HepG2 (cell line): Measurements from ENCODE around the gene BHLHE23. TPM values are rescaled to one million over a fixed set of nuclear protein-coding genes. Genes with fewer than 3 reads are reported as not detected.

Experiments used
- ATAC-seq: fragments of 200-7000 bp; cut with Tn5 transposase; 3 replicates; pipeline ENCODE4 v1.9.1; 2020; ENCODE audit warnings: mild to moderate bottlenecking, moderate library complexity
- BruUV-seq: library from RNA; stranded (reverse); fragments of 400-500 nt; replicated peaks from 2 replicates; lab custom pipeline; 2021; lab: Mats Ljungman, UMichigan
- CTCF ChIA-PET: fragments of 300-600 bp; formaldehyde crosslinking; extraction: SDS; loops from one replicate; lab custom pipeline; 2021; ENCODE audit warnings: low total read pairs, inconsistent platforms, low intra/inter-chr PET ratio; lab: Yijun Ruan, JAX
- POLR2A ChIA-PET: fragments of 350-600 bp; sonication (Branson Sonifier 250); formaldehyde crosslinking; loops from one replicate; lab custom pipeline; 2020; ENCODE audit warnings: antibody characterized with exemption, inconsistent platforms; lab: Yijun Ruan, JAX
- DNase-seq: peaks from one replicate; pipeline ENCODE4 v3.0.0-alpha.2; 2015; ENCODE audit warnings: low spot score
- FAIRE-seq: peaks from 3 replicates; lab custom pipeline; 2011; peaks lifted over from hg19 to GRCh38; lab: Jason Lieb, UNC
- H2AFZ ChIP-seq: one replicate; pipeline ENCODE4 v1.6.1; 2011; ENCODE audit warnings: low read length, inconsistent platforms
- H3K27ac ChIP-seq: fragments of 300-600 bp; 3 replicates; pipeline ENCODE4 v1.8.0; 2011; ENCODE audit warnings: mixed run types, mild to moderate bottlenecking, mixed read lengths, low read length, inconsistent platforms; ENCODE audit not compliant: insufficient read depth; ENCODE audit errors: extremely low read length
- H3K27me3 ChIP-seq, 2 experiments: fragments of 200-600 bp in 1 of 2; 2 replicates in 1 of 2; 3 replicates in 1 of 2; pipeline versions ENCODE4 v1.6.0 to v1.8.0; 2011; ENCODE audit warnings: low read length in 2 of 2, mild to moderate bottlenecking in 2 of 2, moderate library complexity in 2 of 2, inconsistent platforms in 1 of 2; ENCODE audit not compliant: insufficient read depth in 2 of 2, control insufficient read depth in 1 of 2
- H3K36me3 ChIP-seq, 2 experiments: fragments of 200-600 bp in 1 of 2; replicated peaks in 1 of 2; 2 replicates in 1 of 2; 3 replicates in 1 of 2; pipeline versions ENCODE4 v1.5.1 to v1.8.0; 2011; ENCODE audit warnings: low read length in 2 of 2, inconsistent platforms in 1 of 2; ENCODE audit not compliant: insufficient read depth in 2 of 2, control insufficient read depth in 1 of 2
- H3K4me1 ChIP-seq: 2 replicates; pipeline ENCODE4 v1.5.1; 2012; ENCODE audit warnings: low read length, inconsistent platforms; ENCODE audit not compliant: insufficient read depth
- H3K4me2 ChIP-seq: 2 replicates; pipeline ENCODE4 v1.6.0; 2011; ENCODE audit warnings: low read depth, low read length, inconsistent platforms
- H3K4me3 ChIP-seq, 3 experiments: fragments of 200-600 bp in 1 of 3; sonication (generic), shearing (Covaris generic) in 1 of 3; replicated peaks in 1 of 3; 2 replicates each; pipeline ENCODE4 v1.5.1; 2011 to 2016; ENCODE audit warnings: low read length in 3 of 3, inconsistent platforms in 2 of 3, low read depth in 2 of 3, mild to moderate bottlenecking in 2 of 3, control low read depth in 1 of 3, mixed read lengths in 1 of 3; ENCODE audit not compliant: insufficient read depth in 1 of 3
- H3K79me2 ChIP-seq: one replicate; pipeline ENCODE4 v1.6.1; 2011; ENCODE audit warnings: low read length, inconsistent platforms; ENCODE audit not compliant: insufficient read depth
- H3K9ac ChIP-seq: 2 replicates; pipeline ENCODE4 v1.6.0; 2011; ENCODE audit warnings: mild to moderate bottlenecking, low read depth, low read length, inconsistent platforms; ENCODE audit not compliant: insufficient read depth
- H3K9me3 ChIP-seq: 2 replicates; pipeline ENCODE4 v1.5.1; 2012; ENCODE audit warnings: mild to moderate bottlenecking, low read length
- H4K20me1 ChIP-seq: 2 replicates; pipeline ENCODE4 v1.6.0; 2011; ENCODE audit warnings: inconsistent platforms, mild to moderate bottlenecking, low read length, moderate library complexity; ENCODE audit not compliant: insufficient read depth
- EZH2 ChIP-seq: conservative IDR thresholded peaks from 2 replicates; pipeline ENCODE4 v1.6.1; 2012; ENCODE audit warnings: mild to moderate bottlenecking, low read depth, low read length, moderate library complexity
- NFKBIZ ChIP-seq: IDR thresholded peaks from 2 replicates; pipeline ENCODE4 v1.6.1; 2018; ENCODE audit warnings: missing genetic modification reagents, missing compliant biosample characterization
- PTBP1 ChIP-seq: fragments of 200-400 bp; formaldehyde crosslinking; IDR thresholded peaks from 2 replicates; pipeline ENCODE4 v1.6.1; 2018; ENCODE audit warnings: low read length, low read depth; ENCODE audit not compliant: poor library complexity, severe bottlenecking
- SUZ12 ChIP-seq: fragments of 150-350 bp; IDR thresholded peaks from 2 replicates; pipeline ENCODE4 v1.6.1; 2014; ENCODE audit warnings: low read depth, low read length
- TOE1 ChIP-seq: sonication (generic); formaldehyde crosslinking; IDR thresholded peaks from 2 replicates; pipeline ENCODE4 v1.4.0; 2020; ENCODE audit warnings: mild to moderate bottlenecking, missing genetic modification reagents
- ZNF879 ChIP-seq: sonication (generic); formaldehyde crosslinking; IDR thresholded peaks from 2 replicates; pipeline ENCODE4 v1.8.1; 2023; ENCODE audit warnings: missing genetic modification reagents
- ZSCAN31 ChIP-seq: sonication (generic); formaldehyde crosslinking; IDR thresholded peaks from 2 replicates; pipeline ENCODE4 v1.5.0; 2020; ENCODE audit warnings: low read depth, mild to moderate bottlenecking, missing genetic modification reagents
- WGBS: methylation state at CpG from one replicate; pipeline ENCODE4 v1.1.6; 2017; ENCODE audit warnings: low lambda C conversion rate; 5-methylcytosine and 5-hydroxymethylcytosine counted together
- in situ Hi-C: cut with HindIII; loops from 2 replicates; pipeline ENCODE4 v1.10.0; 2017; ENCODE audit warnings: low pct_unique_long_range_greater_than_20kb; ENCODE audit not compliant: extremely low pct_ligation_motif_present
- intact Hi-C: fragments of 100-400 bp; cut with micrococcal nuclease; formaldehyde crosslinking; loops from one replicate; pipeline ENCODE4 v1.10.0; 2022; ENCODE audit not compliant: unreplicated experiment
- polyA plus RNA-seq, 8 experiments: library from polyadenylated mRNA; depleted of rRNA in 3 of 8; stranded (reverse) in 7 of 8; unstranded in 1 of 8; fragments of >200 nt; fragmentation: Illumina TruSeq in 4 of 8; extraction: Trizol in 4 of 8; gene quantifications; 2 replicates each; pipeline versions ENCODE4 v1.2.1 to v1.2.3, GENCODE V29; 2011 to 2016; ENCODE audit warnings: low read depth in 4 of 8, missing spikeins in 1 of 8, mixed read lengths in 1 of 8; ENCODE audit not compliant: insufficient read depth in 1 of 8
- total RNA-seq, 5 experiments: library from RNA; depleted of rRNA; stranded (reverse); fragments of >200 nt; fragmentation: Illumina TruSeq; extraction: Trizol; gene quantifications; 2 replicates each; pipeline ENCODE4 v1.2.3, GENCODE V29; 2016; ENCODE audit warnings: low read depth in 1 of 5
- TF ChIP-seq, protein P1 (sequence below): sonication (generic); formaldehyde crosslinking; IDR thresholded peaks from 2 replicates; pipeline ENCODE4 v1.8.1; 2023; ENCODE audit warnings: mild to moderate bottlenecking, missing genetic modification reagents

Gene BHLHE23
- total and polyA plus RNA-seq, 2 of the 13 experiments (the other 11 are each of a cell fraction or from before 2014, with no cell fraction given), result not detected

GRCh38 chr20:63027922-63028389 lies 21.2 kb upstream of the BHLHE23 start:
- no peaks in the 10 kb centered on the region for H3K36me3 ChIP-seq
- no peak overlapping the region for H2AFZ ChIP-seq
- H3K79me2 ChIP-seq, result no peaks in the 10 kb centered on the region
- TF ChIP-seq ZSCAN31 (CRISPR knock-in tag) (no peak), NFKBIZ (CRISPR knock-in tag) (no peak), PTBP1 (no peak), TOE1 (no peak), ZNF879 (CRISPR knock-in tag) (no peak)
- CTCF ChIA-PET, result no interaction called here
- no TSS peak for BruUV-seq
- peaks cover 66 to 92% of the 10 kb centered on the region in 2 experiments for H3K27me3 ChIP-seq
- H3K4me2 ChIP-seq, result no peak overlapping the region
- 26% methylated on average over 20 of the region's 23 CpGs for WGBS
- no peak overlapping the region for H3K4me3 ChIP-seq
- DNase-seq, result no peak
- POLR2A ChIA-PET, result no interaction called here
- in situ Hi-C loops (no loop called here), intact Hi-C loops (no loop called here)
- no peak overlapping the region for H3K27ac ChIP-seq
- FAIRE-seq, result no peak
- H4K20me1 ChIP-seq, result no peaks in the 10 kb centered on the region; the same call in 1 of the 2 replicates
- no peak for ATAC-seq
- H3K4me1 ChIP-seq, result no peaks in the 10 kb centered on the region
- H3K9ac ChIP-seq, result no peak overlapping the region
- H3K9me3 ChIP-seq, result no peaks in the 10 kb centered on the region

DNA sequence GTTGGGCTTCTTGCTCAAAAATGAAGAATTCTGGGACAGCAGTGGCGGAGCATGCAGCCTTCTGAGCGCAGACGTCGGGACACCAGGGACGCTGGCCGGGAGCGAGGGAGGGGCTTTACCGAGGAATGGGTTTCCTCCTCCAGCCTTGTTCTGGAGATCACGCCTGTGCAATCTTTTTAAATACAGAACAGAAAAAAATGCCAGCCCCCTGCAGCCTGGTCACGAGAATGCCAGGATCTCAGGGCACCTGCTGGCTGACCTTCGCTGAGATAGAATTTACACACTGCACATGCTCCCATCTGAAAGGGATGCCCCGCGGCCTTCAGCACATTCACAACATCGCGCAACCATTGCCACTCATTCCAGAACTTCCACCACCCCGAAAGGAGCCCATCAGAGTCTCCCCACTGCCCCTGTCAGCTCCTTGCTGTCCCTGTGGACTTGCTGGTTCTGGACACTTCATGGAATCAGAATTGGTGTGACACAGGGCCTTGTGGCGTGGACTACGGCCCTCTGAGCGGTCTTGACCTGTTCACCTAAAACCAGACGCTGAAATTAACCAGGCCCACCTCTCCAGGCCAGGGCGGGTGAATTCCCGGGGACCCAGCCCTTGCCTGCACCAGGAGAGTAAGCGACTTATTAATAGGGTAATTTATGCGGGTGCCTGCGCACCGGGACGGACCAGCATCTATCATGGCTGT lies 20.6 kb upstream of the BHLHE23 start:
- intact Hi-C loops, result no loop called here
- no peak for FAIRE-seq
- Histone ChIP-seq H3K27ac (no peak overlapping the region), H3K4me1 (no peaks in the 10 kb centered on the region), H3K27me3 (peaks cover 66 to 92% of the 10 kb centered on the region in 2 experiments), H2AFZ (no peak overlapping the region), H3K9me3 (no peaks in the 10 kb centered on the region), H3K79me2 (no peaks in the 10 kb centered on the region), H4K20me1 (no peaks in the 10 kb centered on the region; the same call in 1 of the 2 replicates), H3K9ac (no peak overlapping the region), H3K4me3 (no peak overlapping the region), H3K4me2 (no peak overlapping the region), H3K36me3 (no peaks in the 10 kb centered on the region)
- ChIA-PET CTCF (no interaction called here), POLR2A (no interaction called here)
- BruUV-seq, result no TSS peak
- ATAC-seq, result no peak
- in situ Hi-C loops, result no loop called here
- DNase-seq, result no peak
- WGBS, result 31% methylated on average over 26 of the region's 27 CpGs
- TF ChIP-seq SUZ12 (0 out of 2 replicates have a peak, but pooled peaks have one; percentile 10), EZH2 (peak; percentile 92)
- TF ChIP-seq, protein P1, sequence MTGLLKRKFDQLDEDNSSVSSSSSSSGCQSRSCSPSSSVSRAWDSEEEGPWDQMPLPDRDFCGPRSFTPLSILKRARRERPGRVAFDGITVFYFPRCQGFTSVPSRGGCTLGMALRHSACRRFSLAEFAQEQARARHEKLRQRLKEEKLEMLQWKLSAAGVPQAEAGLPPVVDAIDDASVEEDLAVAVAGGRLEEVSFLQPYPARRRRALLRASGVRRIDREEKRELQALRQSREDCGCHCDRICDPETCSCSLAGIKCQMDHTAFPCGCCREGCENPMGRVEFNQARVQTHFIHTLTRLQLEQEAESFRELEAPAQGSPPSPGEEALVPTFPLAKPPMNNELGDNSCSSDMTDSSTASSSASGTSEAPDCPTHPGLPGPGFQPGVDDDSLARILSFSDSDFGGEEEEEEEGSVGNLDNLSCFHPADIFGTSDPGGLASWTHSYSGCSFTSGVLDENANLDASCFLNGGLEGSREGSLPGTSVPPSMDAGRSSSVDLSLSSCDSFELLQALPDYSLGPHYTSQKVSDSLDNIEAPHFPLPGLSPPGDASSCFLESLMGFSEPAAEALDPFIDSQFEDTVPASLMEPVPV (CRISPR knock-in tag), result no peak
